SH-SY5Y (cell line): ENCODE measurements around the gene ITGB1.

Experiments
- GATA2 ChIP-seq: IDR thresholded peaks from 2 replicates; pipeline ENCODE4 v1.6.1; 2011; ENCODE audit warnings: mild to moderate bottlenecking, low read depth, low read length
- GATA3 ChIP-seq: IDR thresholded peaks from 2 replicates; pipeline ENCODE4 v1.6.1; 2011; ENCODE audit warnings: low read depth, mild to moderate bottlenecking, low read length, moderate library complexity

DNA sequence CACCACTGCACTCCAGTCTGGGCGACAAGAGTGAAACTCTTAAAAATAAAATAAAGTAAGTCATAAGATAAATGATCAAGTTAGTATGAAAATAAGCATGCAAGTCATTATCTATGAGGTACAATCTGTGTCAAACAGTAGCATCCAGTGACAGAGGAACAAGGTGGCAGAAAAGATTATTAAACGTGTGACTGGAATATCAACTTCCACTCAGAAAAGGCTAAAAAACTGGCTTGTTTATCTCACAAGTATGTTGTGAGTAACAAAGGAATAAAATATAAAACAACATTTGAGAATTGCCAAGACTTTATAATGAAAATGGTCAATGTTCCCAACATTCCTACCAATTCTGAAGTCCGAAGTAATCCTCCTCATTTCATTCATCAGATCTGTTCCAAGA lies 30.3 kb downstream of the ITGB1 start:
- TF ChIP-seq GATA3 (no peak), GATA2 (no peak)
